Activated CD4-positive, alpha-beta T cell treated with anti-CD3 and anti-CD28 coated beads for 36 hours (primary cell): ENCODE results near the gene SFMBT2. TPM values are rescaled to one million over a fixed set of nuclear protein-coding genes. Genes with fewer than 3 reads are reported as not detected.
"Not testable (repeated sequence)": the region's sequence is repeated elsewhere in the genome, so short reads cannot be mapped to it uniquely, and the experiment has no call there.

Experiments
- ATAC-seq: fragments of 200-7000 bp; cut with Tn5 transposase; one replicate; pipeline ENCODE4 v1.10.0; 2021; ENCODE audit warnings: mild to moderate bottlenecking, moderate library complexity
- CTCF ChIA-PET: fragments of 350-600 bp; sonication (Branson Sonifier 250); formaldehyde crosslinking; loops from one replicate; lab custom pipeline; 2021; ENCODE audit warnings: antibody characterized with exemption; lab: Charles Lee
- POLR2A ChIA-PET: fragments of 350-600 bp; sonication (Branson Sonifier 250); formaldehyde crosslinking; loops from one replicate; lab custom pipeline; 2021; ENCODE audit warnings: antibody characterized with exemption, inconsistent platforms; lab: Charles Lee
- DNase-seq: peaks from one replicate; pipeline ENCODE4 v3.0.0-alpha.2; 2020
- H3K27ac Mint-ChIP-seq: one replicate; pipeline ENCODE4 v1.8.0; 2021; ENCODE audit warnings: mixed read lengths
- H3K27me3 Mint-ChIP-seq: one replicate; pipeline ENCODE4 v1.8.0; 2021; ENCODE audit warnings: mixed read lengths
- H3K36me3 Mint-ChIP-seq: one replicate; pipeline ENCODE4 v1.8.0; 2021; ENCODE audit warnings: low read depth, mixed read lengths
- H3K4me1 Mint-ChIP-seq: one replicate; pipeline ENCODE4 v1.8.0; 2021; ENCODE audit warnings: mixed read lengths
- H3K4me3 Mint-ChIP-seq: one replicate; pipeline ENCODE4 v1.8.0; 2021; ENCODE audit warnings: mild to moderate bottlenecking, moderate library complexity, mixed read lengths
- H3K9me3 Mint-ChIP-seq: one replicate; pipeline ENCODE4 v1.8.0; 2021; ENCODE audit warnings: low read depth, mixed read lengths
- intact Hi-C, 2 experiments: fragments of 100-400 bp; cut with DNase I in 1 of 2; cut with micrococcal nuclease in 1 of 2; formaldehyde crosslinking; loops; one replicate each; pipeline versions ENCODE4 v1.14.2 to v1.15.1; 2022 to 2024; cut with DNase I, micrococcal nuclease
- total RNA-seq, 2 experiments: library from RNA; stranded (reverse); gene quantifications; one replicate each; pipeline ENCODE4 v1.2.3, GENCODE V29; 2021

The SFMBT2 gene
- total RNA-seq, 2 experiments from 2014 or later = 17.6 to 18.0 TPM

- H3K36me3 Mint-ChIP-seq = peaks cover 30% of the 10 kb centered on the region
- intact Hi-C loops = no loop called here
- ChIA-PET POLR2A (no interaction called here), CTCF (interaction anchor here (1.1 kb wide), 1 partner anchor 127 kb away, joined by 3 read pairs; no protein-coding TSS in a partner anchor)
- no peak overlapping the region for H3K4me3 Mint-ChIP-seq
- H3K4me1 Mint-ChIP-seq = peaks cover 64% of the 10 kb centered on the region
- no peaks in the 10 kb centered on the region for H3K9me3 Mint-ChIP-seq
- DNase-seq = no peak
- ATAC-seq = no peak
- no peaks in the 10 kb centered on the region for H3K27me3 Mint-ChIP-seq
- peak overlapping the region; percentile 12 for H3K27ac Mint-ChIP-seq
These were observed 10.6 kb downstream of the SFMBT2 start for GRCh38 chr10:7400068-7400715.

GRCh38 chr10:7399533-7399932, 11.3 kb downstream of the SFMBT2 start:
- DNase-seq = no peak
- Mint-ChIP-seq H3K4me3 (no peak overlapping the region), H3K36me3 (peaks cover 29% of the 10 kb centered on the region), H3K4me1 (peaks cover 60% of the 10 kb centered on the region), H3K9me3 (no peaks in the 10 kb centered on the region), H3K27ac (peak overlapping the region; percentile 12), H3K27me3 (no peaks in the 10 kb centered on the region)
- ATAC-seq = no peak
- ChIA-PET CTCF (interaction anchor here (1.1 kb wide), 1 partner anchor 126 kb away, joined by 3 read pairs; no protein-coding TSS in a partner anchor), POLR2A (no interaction called here)
- intact Hi-C loops = no loop called here

DNA sequence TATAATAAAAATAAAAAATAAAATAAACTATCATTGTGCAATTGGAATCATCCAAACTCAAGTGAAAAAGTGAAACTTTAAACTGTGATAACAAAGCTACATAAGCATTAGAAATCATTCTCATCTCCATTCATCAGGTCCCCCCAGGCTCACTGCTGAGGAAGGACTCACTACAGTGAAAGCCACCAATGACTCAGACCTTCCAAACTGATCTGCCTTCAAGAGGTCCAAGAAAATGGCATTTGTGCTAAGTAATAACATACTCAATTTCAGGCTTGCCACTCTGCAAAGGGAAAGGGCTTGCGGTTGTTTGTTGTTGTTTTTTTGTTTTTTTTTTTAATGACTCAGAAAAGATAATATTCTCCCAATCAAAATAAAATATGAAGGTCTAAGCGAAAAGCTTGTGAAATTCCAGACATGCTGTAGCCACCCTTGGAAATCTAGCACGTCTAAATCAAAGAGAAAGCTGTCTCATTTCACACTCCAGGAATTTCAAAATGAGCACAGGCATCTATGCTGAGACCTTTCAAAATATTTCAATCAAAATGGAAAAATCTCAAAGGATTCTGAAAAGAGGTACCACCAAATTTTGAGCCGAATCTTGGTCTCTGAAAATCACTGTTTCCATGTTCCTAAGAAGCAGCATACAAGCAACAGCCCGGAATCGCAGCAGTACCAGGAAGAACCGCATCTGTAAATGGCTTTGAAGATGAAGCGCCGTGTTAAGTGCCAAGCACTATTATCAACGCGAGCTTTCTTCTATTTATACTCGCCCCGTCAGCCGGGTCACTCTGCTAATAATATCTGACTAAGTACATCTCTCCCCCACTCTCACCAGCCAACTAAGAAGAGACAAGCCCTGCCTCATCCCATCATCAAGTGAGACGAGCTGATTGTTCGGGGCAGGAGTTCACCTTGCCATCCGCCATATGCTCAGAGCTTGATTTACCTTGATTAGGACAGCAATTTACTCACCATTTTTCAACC, 13.5 kb downstream of the SFMBT2 start:
- Mint-ChIP-seq H3K9me3 (no peaks in the 10 kb centered on the region), H3K4me3 (no peak overlapping the region), H3K4me1 (peaks cover 59% of the 10 kb centered on the region), H3K36me3 (peaks cover 26% of the 10 kb centered on the region), H3K27me3 (no peaks in the 10 kb centered on the region), H3K27ac (peak overlapping the region; percentile 30)
- DNase-seq (peak; percentile 59), ATAC-seq (peak; percentile 99)
- CTCF ChIA-PET = interaction anchor here (0.7 to 0.8 kb wide), 2 partner anchors 15 to 41 kb away, joined by 3 to 5 read pairs; no protein-coding TSS in a partner anchor
- POLR2A ChIA-PET = no interaction called here
- intact Hi-C loops = no loop called here

- CTCF ChIA-PET, intact Hi-C loops, H3K9me3 Mint-ChIP-seq, H3K27ac Mint-ChIP-seq, ATAC-seq, POLR2A ChIA-PET, DNase-seq, H3K27me3 Mint-ChIP-seq, H3K4me3 Mint-ChIP-seq: not testable (repeated sequence)
- Mint-ChIP-seq H3K36me3 (peaks cover 16% of the 10 kb centered on the region), H3K4me1 (peaks cover 64% of the 10 kb centered on the region)
These were observed 18.5 kb downstream of the SFMBT2 start for GRCh38 chr10:7392301-7392700.

DNA sequence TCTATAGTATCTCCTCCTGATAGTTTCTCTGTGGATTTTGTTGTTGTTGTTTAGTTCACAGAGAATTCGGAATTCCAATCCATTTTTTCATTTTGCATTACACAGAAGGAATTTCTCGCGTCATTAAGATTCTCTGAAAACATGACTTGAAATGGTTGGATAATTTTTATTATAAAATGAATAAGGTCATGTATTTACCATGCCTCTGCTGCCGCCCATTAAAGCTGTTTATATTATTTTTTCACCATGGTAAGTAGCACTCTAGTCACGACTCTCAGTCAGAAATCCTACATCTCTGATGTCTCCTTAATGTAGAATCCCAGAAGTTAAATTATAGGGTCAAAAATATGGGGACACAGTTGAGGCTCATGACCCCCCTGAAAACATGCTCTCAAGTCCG, 19.1 kb downstream of the SFMBT2 start:
- DNase-seq (no peak), ATAC-seq (no peak)
- Mint-ChIP-seq H3K36me3 (peaks cover 17% of the 10 kb centered on the region), H3K27me3 (no peaks in the 10 kb centered on the region), H3K9me3 (no peaks in the 10 kb centered on the region), H3K4me1 (peaks cover 63% of the 10 kb centered on the region), H3K4me3 (no peak overlapping the region), H3K27ac (no peak overlapping the region)
- ChIA-PET CTCF (no interaction called here), POLR2A (no interaction called here)
- intact Hi-C loops = no loop called here

DNA sequence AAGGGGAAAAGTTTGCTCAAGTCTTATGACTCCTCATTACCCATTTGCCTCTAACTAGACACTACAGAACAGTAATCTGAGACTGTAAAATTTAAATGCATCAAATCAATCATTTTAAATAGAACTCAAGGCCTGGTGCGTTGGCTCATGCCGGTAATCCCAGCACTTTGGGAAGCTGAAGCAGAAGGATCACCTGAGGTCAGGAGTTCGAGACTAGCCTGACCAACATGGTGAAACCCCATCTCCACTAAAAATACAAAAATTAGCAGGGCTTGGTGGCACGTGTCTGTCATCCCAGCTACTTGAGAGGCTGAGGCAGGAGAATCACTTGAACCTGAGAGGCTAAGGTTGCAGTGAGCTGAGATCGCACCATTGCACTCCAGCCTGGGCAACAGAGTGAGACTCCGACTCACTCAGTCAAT, 20.1 kb downstream of the SFMBT2 start:
- H3K4me1 Mint-ChIP-seq = peaks cover 57% of the 10 kb centered on the region
- H3K4me3 Mint-ChIP-seq, intact Hi-C loops, CTCF ChIA-PET, H3K27ac Mint-ChIP-seq, H3K9me3 Mint-ChIP-seq, POLR2A ChIA-PET, H3K27me3 Mint-ChIP-seq, DNase-seq, ATAC-seq: not testable (repeated sequence)
- H3K36me3 Mint-ChIP-seq = peaks cover 11% of the 10 kb centered on the region

DNA sequence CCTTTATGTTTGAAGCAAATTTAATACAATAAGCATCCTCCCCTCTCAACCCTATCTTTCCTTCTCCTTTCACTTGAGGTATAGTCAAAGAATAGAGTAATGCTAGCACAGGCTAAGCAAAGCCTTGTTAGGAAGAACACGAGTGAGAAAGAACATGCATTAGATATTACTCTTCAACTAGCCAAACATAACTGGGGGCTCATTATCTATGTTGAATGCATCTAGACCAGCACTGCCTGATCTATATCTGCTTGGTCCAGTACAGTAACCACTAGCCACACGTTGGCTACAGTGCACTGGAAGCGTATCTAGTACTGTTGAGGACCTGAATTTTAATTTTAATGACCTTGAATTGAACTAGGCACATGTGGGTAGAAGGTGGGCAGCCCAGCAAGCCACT, 21.0 kb downstream of the SFMBT2 start:
- CTCF ChIA-PET = no interaction called here
- POLR2A ChIA-PET = interaction anchor here (1.0 kb wide), 1 partner anchor 19 kb away, joined by 4 read pairs; no protein-coding TSS in a partner anchor
- H3K36me3 Mint-ChIP-seq = peaks cover 6% of the 10 kb centered on the region
- intact Hi-C loops = no loop called here
- peak overlapping the region; percentile 4 for H3K27ac Mint-ChIP-seq
- H3K9me3 Mint-ChIP-seq = no peaks in the 10 kb centered on the region
- ATAC-seq (peak; percentile 15), DNase-seq (no peak)
- H3K27me3 Mint-ChIP-seq = no peaks in the 10 kb centered on the region
- H3K4me1 Mint-ChIP-seq = peaks cover 60% of the 10 kb centered on the region
- no peak overlapping the region for H3K4me3 Mint-ChIP-seq

- Mint-ChIP-seq H3K36me3 (peaks cover 4% of the 10 kb centered on the region), H3K27ac (peak overlapping the region; percentile 4), H3K27me3 (no peaks in the 10 kb centered on the region), H3K4me1 (peaks cover 60% of the 10 kb centered on the region), H3K9me3 (no peaks in the 10 kb centered on the region), H3K4me3 (no peak overlapping the region)
- ChIA-PET CTCF (interaction anchor here (0.7 kb wide), 1 partner anchor 158 kb away, joined by 3 read pairs; no protein-coding TSS in a partner anchor), POLR2A (interaction anchor here (1.0 kb wide), 1 partner anchor 19 kb away, joined by 4 read pairs; no protein-coding TSS in a partner anchor)
- intact Hi-C loops = no loop called here
- DNase-seq (no peak), ATAC-seq (peak; percentile 10)
These were observed 21.5 kb downstream of the SFMBT2 start for GRCh38 chr10:7389346-7389745.

DNA sequence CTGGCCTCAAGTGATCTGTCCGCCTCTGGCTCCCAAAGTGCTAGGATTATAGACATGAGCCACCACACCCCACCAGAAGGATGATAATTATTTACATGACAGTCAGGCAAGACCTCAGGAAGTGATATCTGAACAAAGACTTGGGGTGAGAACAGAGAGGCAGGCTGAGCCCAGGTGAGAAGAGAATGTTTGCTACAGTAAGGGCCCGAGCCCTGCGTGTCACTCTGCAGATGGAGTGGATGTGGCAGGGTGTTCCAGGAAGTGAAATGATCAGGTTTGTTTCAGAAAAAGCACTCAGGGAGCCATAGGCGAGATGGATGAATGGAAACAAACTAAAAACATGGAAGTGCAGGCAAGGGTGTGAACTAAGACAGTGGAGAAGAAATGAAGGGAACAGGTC, 22.2 kb downstream of the SFMBT2 start:
- peak; percentile 83 for ATAC-seq
- ChIA-PET CTCF (interaction anchor here (0.7 kb wide), 1 partner anchor 157 kb away, joined by 3 read pairs; no protein-coding TSS in a partner anchor), POLR2A (interaction anchor here (1.0 kb wide), 1 partner anchor 20 kb away, joined by 4 read pairs; no protein-coding TSS in a partner anchor)
- H3K4me1 Mint-ChIP-seq = peaks cover 59% of the 10 kb centered on the region
- H3K36me3 Mint-ChIP-seq = peaks cover 4% of the 10 kb centered on the region
- H3K27ac Mint-ChIP-seq = peak overlapping the region; percentile 89
- peak; percentile 50 for DNase-seq
- intact Hi-C loops = no loop called here
- H3K4me3 Mint-ChIP-seq = peak overlapping the region; percentile 22
- H3K27me3 Mint-ChIP-seq = no peaks in the 10 kb centered on the region
- no peaks in the 10 kb centered on the region for H3K9me3 Mint-ChIP-seq

GRCh38 chr10:7388149-7388548, 22.7 kb downstream of the SFMBT2 start:
- ATAC-seq, CTCF ChIA-PET, H3K36me3 Mint-ChIP-seq, H3K27me3 Mint-ChIP-seq, H3K4me3 Mint-ChIP-seq, intact Hi-C loops, DNase-seq, POLR2A ChIA-PET, H3K9me3 Mint-ChIP-seq: not testable (repeated sequence)
- H3K27ac Mint-ChIP-seq = peak overlapping the region; percentile 37
- H3K4me1 Mint-ChIP-seq = peaks cover 62% of the 10 kb centered on the region

DNA sequence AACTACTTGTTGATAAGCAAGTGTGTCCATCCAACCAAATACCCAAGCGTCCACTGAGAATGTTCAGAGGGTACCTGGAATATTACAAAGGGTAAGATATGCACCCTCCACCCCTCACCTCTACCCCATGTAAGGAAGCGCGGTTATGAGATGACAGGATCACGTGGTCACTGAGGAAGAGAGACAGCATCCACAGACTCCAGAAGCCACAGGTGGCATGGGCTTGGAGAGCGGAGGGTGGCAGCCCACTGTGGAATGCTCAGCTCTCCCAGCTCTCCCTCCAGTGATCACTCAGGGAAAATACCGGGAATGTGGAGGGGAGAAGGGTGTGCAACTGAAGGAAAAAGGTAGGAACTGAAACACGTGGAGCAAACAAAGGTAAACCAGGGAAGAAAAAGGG, 25.7 kb downstream of the SFMBT2 start:
- peaks cover 17% of the 10 kb centered on the region for H3K36me3 Mint-ChIP-seq
- CTCF ChIA-PET = no interaction called here
- intact Hi-C loops = no loop called here

More for the DNA sequence above, 25.7 kb downstream of the SFMBT2 start:
- no peaks in the 10 kb centered on the region for H3K27me3 Mint-ChIP-seq
- ATAC-seq = no peak
- no peaks in the 10 kb centered on the region for H3K9me3 Mint-ChIP-seq
- no peak overlapping the region for H3K4me3 Mint-ChIP-seq
- POLR2A ChIA-PET = interaction anchor here (0.6 kb wide), 1 partner anchor 36 kb away, joined by 4 read pairs; no protein-coding TSS in a partner anchor
- H3K4me1 Mint-ChIP-seq = peaks cover 59% of the 10 kb centered on the region
- peak overlapping the region; percentile 26 for H3K27ac Mint-ChIP-seq
- no peak for DNase-seq
